WTC11 (cell line): ENCODE measurements around the gene MYO3A. TPM values are rescaled to one million over a fixed set of nuclear protein-coding genes. Genes with fewer than 3 reads are reported as not detected.

Source experiments
- ATAC-seq: fragments of 200-7000 bp; cut with Tn5 transposase; 2 replicates; pipeline ENCODE4 v1.10.0; 2021; ENCODE audit warnings: mild to moderate bottlenecking, moderate library complexity
- CTCF ChIA-PET: fragments of 300-600 bp; sonication (Branson Sonifier 250); formaldehyde crosslinking; loops from one replicate; lab custom pipeline; 2021; ENCODE audit warnings: antibody characterized with exemption; lab: Charles Lee
- POLR2A ChIA-PET: fragments of 350-600 bp; sonication (Branson Sonifier 250); formaldehyde crosslinking; loops from one replicate; lab custom pipeline; 2021; ENCODE audit warnings: antibody characterized with exemption; lab: Charles Lee
- DNase-seq: peaks from one replicate; pipeline ENCODE4 v3.0.0; 2021; ENCODE audit warnings: low spot score
- H3K27ac Mint-ChIP-seq: 2 replicates; pipeline ENCODE4 v1.8.0; 2021; ENCODE audit warnings: mixed read lengths
- H3K27me3 Mint-ChIP-seq: 2 replicates; pipeline ENCODE4 v1.8.0; 2021; ENCODE audit warnings: low read depth, mild to moderate bottlenecking, moderate library complexity, mixed read lengths
- H3K36me3 Mint-ChIP-seq: 2 replicates; pipeline ENCODE4 v1.8.0; 2021; ENCODE audit warnings: mixed read lengths
- H3K4me1 Mint-ChIP-seq: 2 replicates; pipeline ENCODE4 v1.8.0; 2022; ENCODE audit warnings: mixed read lengths
- H3K4me3 Mint-ChIP-seq: 2 replicates; pipeline ENCODE4 v1.8.0; 2021; ENCODE audit warnings: mild to moderate bottlenecking, moderate library complexity, mixed read lengths
- H3K9me3 Mint-ChIP-seq: 2 replicates; pipeline ENCODE4 v1.8.0; 2021; ENCODE audit warnings: mixed read lengths
- AFF4 ChIP-seq: sonication (generic); formaldehyde crosslinking; IDR thresholded peaks from 2 replicates; pipeline ENCODE4 v1.8.1; 2023; ENCODE audit warnings: mild to moderate bottlenecking, missing genetic modification reagents, borderline replicate concordance
- ATF1 ChIP-seq: sonication (generic); formaldehyde crosslinking; IDR thresholded peaks from 2 replicates; pipeline ENCODE4 v1.8.1; 2023; ENCODE audit warnings: mild to moderate bottlenecking, moderate library complexity, missing genetic modification reagents
- ATF3 ChIP-seq: sonication (generic); formaldehyde crosslinking; conservative IDR thresholded peaks from 2 replicates; pipeline ENCODE4 v1.8.1; 2022; ENCODE audit warnings: mild to moderate bottlenecking, missing genetic modification reagents
- CREM ChIP-seq: sonication (generic); formaldehyde crosslinking; IDR thresholded peaks from 2 replicates; pipeline ENCODE4 v1.8.1; 2022; ENCODE audit warnings: mild to moderate bottlenecking, missing genetic modification reagents, moderate library complexity
- E2F4 ChIP-seq: sonication (generic); formaldehyde crosslinking; IDR thresholded peaks from 2 replicates; pipeline ENCODE4 v1.8.1; 2022; ENCODE audit warnings: low read depth, mild to moderate bottlenecking, moderate library complexity, missing genetic modification reagents, borderline replicate concordance
- ETV6 ChIP-seq: sonication (generic); formaldehyde crosslinking; IDR thresholded peaks from 2 replicates; pipeline ENCODE4 v1.8.1; 2022; ENCODE audit warnings: mild to moderate bottlenecking, missing genetic modification reagents
- IRF1 ChIP-seq: sonication (generic); formaldehyde crosslinking; IDR thresholded peaks from 2 replicates; pipeline ENCODE4 v1.8.0; 2023; ENCODE audit warnings: missing genetic modification reagents
- IRF2 ChIP-seq: sonication (generic); formaldehyde crosslinking; IDR thresholded peaks from 2 replicates; pipeline ENCODE4 v1.8.0; 2022; ENCODE audit warnings: low read depth, missing genetic modification reagents, borderline replicate concordance
- NFATC4 ChIP-seq: fragments of 250-450 bp; sonication (Bioruptor Pico); IDR thresholded peaks from 2 replicates; pipeline ENCODE4 v1.9.0; 2021; ENCODE audit warnings: mild to moderate bottlenecking
- NFE2L1 ChIP-seq: sonication (generic); formaldehyde crosslinking; IDR thresholded peaks from 2 replicates; pipeline ENCODE4 v1.8.1; 2023; ENCODE audit warnings: missing genetic modification reagents
- NR3C1 ChIP-seq: sonication (generic); formaldehyde crosslinking; conservative IDR thresholded peaks from 2 replicates; pipeline ENCODE4 v1.8.1; 2023; ENCODE audit warnings: low read depth, mild to moderate bottlenecking, missing genetic modification reagents
- PREB ChIP-seq: sonication (generic); formaldehyde crosslinking; IDR thresholded peaks from 2 replicates; pipeline ENCODE4 v1.8.1; 2022; ENCODE audit warnings: mild to moderate bottlenecking, missing genetic modification reagents, moderate library complexity, borderline replicate concordance
- PRRX2 ChIP-seq: fragments of 250-450 bp; sonication (Bioruptor Pico); IDR thresholded peaks from 2 replicates; pipeline ENCODE4 v1.8.0; 2021; ENCODE audit warnings: mild to moderate bottlenecking
- RORB ChIP-seq: fragments of 250-450 bp; sonication (Bioruptor Pico); IDR thresholded peaks from 2 replicates; pipeline ENCODE4 v1.9.0; 2021; ENCODE audit warnings: mild to moderate bottlenecking
- SOX15 ChIP-seq: fragments of 250-450 bp; sonication (Bioruptor Pico); IDR thresholded peaks from 2 replicates; pipeline ENCODE4 v1.9.0; 2021; ENCODE audit warnings: mild to moderate bottlenecking
- USF1 ChIP-seq: sonication (generic); formaldehyde crosslinking; IDR thresholded peaks from 2 replicates; pipeline ENCODE4 v1.8.0; 2022; ENCODE audit warnings: mild to moderate bottlenecking, missing genetic modification reagents
- ZNF232 ChIP-seq: sonication (generic); formaldehyde crosslinking; IDR thresholded peaks from 2 replicates; pipeline ENCODE4 v1.8.0; 2022; ENCODE audit warnings: mild to moderate bottlenecking, missing genetic modification reagents
- ZNF396 ChIP-seq: fragments of 250-450 bp; sonication (Bioruptor Pico); IDR thresholded peaks from 2 replicates; pipeline ENCODE4 v1.8.0; 2021; ENCODE audit warnings: mild to moderate bottlenecking, moderate library complexity, borderline replicate concordance
- total RNA-seq: library from RNA; stranded (reverse); gene quantifications from 3 replicates; pipeline ENCODE4 v1.2.3, GENCODE V29; 2021

Gene MYO3A
- total RNA-seq, 1 experiment from 2014 or later: 3.7 TPM

GRCh38 chr10:26212511-26212910, 278.5 kb downstream of the MYO3A start:
- Mint-ChIP-seq H3K36me3 (no peaks in the 10 kb centered on the region), H3K4me3 (peak overlapping the region; percentile 58), H3K9me3 (no peaks in the 10 kb centered on the region), H3K27ac (no peak overlapping the region), H3K27me3 (peaks cover 30% of the 10 kb centered on the region), H3K4me1 (peaks cover 44% of the 10 kb centered on the region)
- ChIA-PET POLR2A (no interaction called here), CTCF (interaction anchor here (3.6 kb wide), 1 partner anchor 337 kb away, joined by 10 read pairs; no protein-coding TSS in a partner anchor)
- TF ChIP-seq RORB (no peak), NR3C1 (CRISPR knock-in tag) (no peak), ATF3 (CRISPR knock-in tag) (no peak), ZNF232 (CRISPR knock-in tag) (no peak), SOX15 (no peak), PRRX2 (CRISPR knock-in tag) (no peak), ATF1 (CRISPR knock-in tag) (no peak), ZNF396 (CRISPR knock-in tag) (no peak), NFATC4 (CRISPR knock-in tag) (no peak), E2F4 (CRISPR knock-in tag) (no peak), USF1 (CRISPR knock-in tag) (no peak), NFE2L1 (CRISPR knock-in tag) (no peak), PREB (CRISPR knock-in tag) (no peak), IRF1 (CRISPR knock-in tag) (no peak), IRF2 (CRISPR knock-in tag) (no peak)
- no peak for DNase-seq
- no peak for ATAC-seq

GRCh38 chr10:26213157-26213800, 279.2 kb downstream of the MYO3A start:
- ATAC-seq: peak; percentile 2
- Mint-ChIP-seq H3K4me1 (peaks cover 45% of the 10 kb centered on the region), H3K27me3 (peaks cover 37% of the 10 kb centered on the region), H3K36me3 (no peaks in the 10 kb centered on the region), H3K9me3 (no peaks in the 10 kb centered on the region), H3K4me3 (peak overlapping the region; percentile 76), H3K27ac (no peak overlapping the region)
- DNase-seq: peak; percentile 31
- ChIA-PET CTCF (interaction anchor here (0.5 to 3.6 kb wide), 5 partner anchors 29 to 338 kb away, joined by 3 to 10 read pairs (median 3); partner anchors contain the start of gene MYO3A), POLR2A (interaction anchor here (1.3 kb wide), 1 partner anchor 9 kb away, joined by 3 read pairs; no protein-coding TSS in a partner anchor)
- TF ChIP-seq E2F4 (CRISPR knock-in tag): no peak
- TF ChIP-seq CREM (CRISPR knock-in tag): no peak
- TF ChIP-seq AFF4 (CRISPR knock-in tag): no peak
- 0 out of 2 replicates have a peak, but pooled peaks have one; percentile 58 for TF ChIP-seq ETV6 (CRISPR knock-in tag)
